CD14-positive monocyte (primary cell): Measurements from ENCODE around the gene HAPLN2. TPM values are rescaled to one million over a fixed set of nuclear protein-coding genes. Genes with fewer than 3 reads are reported as not detected.
A peak's percentile ranks its signal among the peaks of the same experiment; 100 is the strongest.
"Not testable (repeated sequence)": the region's sequence is repeated elsewhere in the genome, so short reads cannot be mapped to it uniquely, and the experiment has no call there.

Source experiments
- DNase-seq, 3 donors: peaks; one replicate each; pipeline ENCODE4 v3.0.0-alpha.2; 2011 to 2022
- H2AFZ ChIP-seq: 2 replicates; pipeline ENCODE4 v1.6.0; 2012; ENCODE audit warnings: mild to moderate bottlenecking, low read depth, low read length, inconsistent platforms; ENCODE audit not compliant: insufficient read depth, poor library complexity, severe bottlenecking
- H3K27ac ChIP-seq, 2 donors: 1 replicate in 1 of 2; 2 replicates in 1 of 2; pipeline ENCODE4 v1.5.1; 2012 to 2013; ENCODE audit warnings: low read length in 2 of 2, control low read depth in 1 of 2, inconsistent platforms in 1 of 2, low read depth in 1 of 2, mild to moderate bottlenecking in 1 of 2
- H3K27me3 ChIP-seq, 2 donors: one replicate each; pipeline versions ENCODE4 v1.6.0 to v1.6.1; 2011 to 2013; ENCODE audit warnings: low read length in 2 of 2; ENCODE audit not compliant: control insufficient read depth in 2 of 2, insufficient read depth in 2 of 2
- H3K36me3 ChIP-seq, 2 donors: replicated peaks in 1 of 2; 1 replicate in 1 of 2; 2 replicates in 1 of 2; pipeline versions ENCODE4 v1.5.1 to v1.6.1; 2012 to 2013; ENCODE audit warnings: low read length in 2 of 2, control low read depth in 1 of 2, inconsistent platforms in 1 of 2, mild to moderate bottlenecking in 1 of 2; ENCODE audit not compliant: insufficient read depth in 2 of 2, control insufficient read depth in 1 of 2
- H3K4me1 ChIP-seq, 2 donors: 1 replicate in 1 of 2; 2 replicates in 1 of 2; pipeline versions ENCODE4 v1.5.1 to v1.6.1; 2012 to 2013; ENCODE audit warnings: low read length in 2 of 2, control low read depth in 1 of 2, inconsistent platforms in 1 of 2, mild to moderate bottlenecking in 1 of 2, moderate library complexity in 1 of 2; ENCODE audit not compliant: insufficient read depth in 2 of 2, control insufficient read depth in 1 of 2
- H3K4me2 ChIP-seq: replicated peaks from 2 replicates; pipeline ENCODE3; 2012; ENCODE audit warnings: low read length, moderate library complexity, mild to moderate bottlenecking; ENCODE audit not compliant: poor library complexity, severe bottlenecking; ENCODE audit errors: extremely low read depth
- H3K4me3 ChIP-seq, 3 experiments: fragments of 200-600 bp in 1 of 3; sonication (generic) in 1 of 3; replicated peaks in 1 of 3; 1 replicate in 2 of 3; 2 replicates in 1 of 3; pipeline ENCODE4 v1.5.1; 2011 to 2013; ENCODE audit warnings: low read length in 3 of 3, mild to moderate bottlenecking in 3 of 3, control low read depth in 2 of 3, low read depth in 2 of 3, inconsistent platforms in 1 of 3, moderate library complexity in 1 of 3
- H3K79me2 ChIP-seq: 2 replicates; pipeline ENCODE4 v1.6.0; 2012; ENCODE audit warnings: mild to moderate bottlenecking, control low read depth, inconsistent platforms, low read length, moderate library complexity; ENCODE audit not compliant: insufficient read depth
- H3K9ac ChIP-seq: 2 replicates; pipeline ENCODE4 v1.6.0; 2017; ENCODE audit warnings: low read length, mild to moderate bottlenecking; ENCODE audit not compliant: insufficient read depth, poor library complexity, severe bottlenecking
- H3K9me3 ChIP-seq, 2 donors: replicated peaks in 1 of 2; 1 replicate in 1 of 2; 2 replicates in 1 of 2; pipeline versions ENCODE4 v1.5.1 to v1.6.1; 2012 to 2013; ENCODE audit warnings: low read length in 2 of 2, control low read depth in 1 of 2; ENCODE audit not compliant: control insufficient read depth in 1 of 2, insufficient read depth in 1 of 2
- H4K20me1 ChIP-seq: 2 replicates; pipeline ENCODE4 v1.6.0; 2012; ENCODE audit warnings: mild to moderate bottlenecking, low read length, control low read depth, moderate library complexity; ENCODE audit not compliant: insufficient read depth
- H3K27ac Mint-ChIP-seq, 7 donors: one replicate each; pipeline ENCODE4 v1.8.0; 2020; ENCODE audit warnings: mild to moderate bottlenecking in 7 of 7, mixed read lengths in 7 of 7, moderate library complexity in 6 of 7, inconsistent platforms in 2 of 7
- H3K27me3 Mint-ChIP-seq, 3 donors: one replicate each; pipeline ENCODE4 v1.8.0; 2021 to 2022; ENCODE audit warnings: low read depth in 3 of 3, mild to moderate bottlenecking in 3 of 3, mixed read lengths in 3 of 3, moderate library complexity in 3 of 3, inconsistent platforms in 1 of 3
- H3K36me3 Mint-ChIP-seq, 2 donors: one replicate each; pipeline ENCODE4 v1.8.0; 2020; ENCODE audit warnings: mixed read lengths in 2 of 2, inconsistent platforms in 1 of 2, mild to moderate bottlenecking in 1 of 2
- H3K4me1 Mint-ChIP-seq: one replicate; pipeline ENCODE4 v1.8.0; 2020; ENCODE audit warnings: mild to moderate bottlenecking, mixed read lengths
- H3K4me3 Mint-ChIP-seq, 2 donors: one replicate each; pipeline ENCODE4 v1.8.0; 2020; ENCODE audit warnings: mild to moderate bottlenecking in 2 of 2, mixed read lengths in 2 of 2, moderate library complexity in 1 of 2
- H3K9me3 Mint-ChIP-seq, 7 donors: one replicate each; pipeline ENCODE4 v1.8.0; 2020 to 2022; ENCODE audit warnings: mixed read lengths in 7 of 7, mild to moderate bottlenecking in 6 of 7, moderate library complexity in 6 of 7, inconsistent platforms in 2 of 7
- WGBS: methylation state at CpG from one replicate; pipeline ENCODE4 v1.1.5; 2013; ENCODE audit warnings: missing lambda C conversion rate; ENCODE audit not compliant: insufficient coverage; 5-methylcytosine and 5-hydroxymethylcytosine counted together
- intact Hi-C, 2 donors: fragments of 100-400 bp; cut with micrococcal nuclease; formaldehyde crosslinking; loops; one replicate each; pipeline versions ENCODE4 v1.15.0 to v1.15.1; 2023
- polyA plus RNA-seq, 3 donors: library from polyadenylated mRNA; depleted of rRNA in 1 of 3; unstranded in 2 of 3; stranded (reverse) in 1 of 3; fragments of 300-500 nt in 2 of 3; fragments of >200 nt in 1 of 3; fragmentation: Illumina TruSeq in 2 of 3; gene quantifications; 1 replicate in 2 of 3; 2 replicates in 1 of 3; pipeline ENCODE4 v1.2.3, GENCODE V29; 2012 to 2021
- TF ChIP-seq, protein P1 (sequence below): fragments of 200-600 bp; IDR thresholded peaks from one replicate; pipeline ENCODE4 v1.8.0; 2022; ENCODE audit warnings: antibody characterized with exemption, mild to moderate bottlenecking

HAPLN2 gene
- polyA plus RNA-seq, 3 donors = not detected

- Mint-ChIP-seq H3K27me3 (peaks cover 1 to 2% (median 2%) of the 10 kb centered on the region in 3 donors), H3K36me3 (peaks cover 13 to 15% of the 10 kb centered on the region in 2 donors), H3K9me3 (no peaks in the 10 kb centered on the region), H3K4me1 (peaks cover 26% of the 10 kb centered on the region), H3K4me3 (peak overlapping the region in 1 of 2 donors; percentile 48), H3K27ac (peak overlapping the region in 1 of 7 donors; percentile 34)
- WGBS = 10% methylated on average over 7 of the region's 10 CpGs
- Histone ChIP-seq H3K4me3 (no peak overlapping the region), H3K4me2 (peak overlapping the region; percentile 35), H4K20me1 (no peaks in the 10 kb centered on the region), H2AFZ (peak overlapping the region; percentile 47), H3K9me3 (no peaks in the 10 kb centered on the region), H3K4me1 (peaks cover 23 to 26% of the 10 kb centered on the region in 2 donors), H3K36me3 (peaks cover 6 to 14% of the 10 kb centered on the region in 2 donors), H3K9ac (no peak overlapping the region), H3K27me3 (no peaks in the 10 kb centered on the region), H3K27ac (no peak overlapping the region), H3K79me2 (peaks cover 22% of the 10 kb centered on the region)
- peak in 1 of 3 donors; percentile 20 for DNase-seq
- TF ChIP-seq, protein P1, sequence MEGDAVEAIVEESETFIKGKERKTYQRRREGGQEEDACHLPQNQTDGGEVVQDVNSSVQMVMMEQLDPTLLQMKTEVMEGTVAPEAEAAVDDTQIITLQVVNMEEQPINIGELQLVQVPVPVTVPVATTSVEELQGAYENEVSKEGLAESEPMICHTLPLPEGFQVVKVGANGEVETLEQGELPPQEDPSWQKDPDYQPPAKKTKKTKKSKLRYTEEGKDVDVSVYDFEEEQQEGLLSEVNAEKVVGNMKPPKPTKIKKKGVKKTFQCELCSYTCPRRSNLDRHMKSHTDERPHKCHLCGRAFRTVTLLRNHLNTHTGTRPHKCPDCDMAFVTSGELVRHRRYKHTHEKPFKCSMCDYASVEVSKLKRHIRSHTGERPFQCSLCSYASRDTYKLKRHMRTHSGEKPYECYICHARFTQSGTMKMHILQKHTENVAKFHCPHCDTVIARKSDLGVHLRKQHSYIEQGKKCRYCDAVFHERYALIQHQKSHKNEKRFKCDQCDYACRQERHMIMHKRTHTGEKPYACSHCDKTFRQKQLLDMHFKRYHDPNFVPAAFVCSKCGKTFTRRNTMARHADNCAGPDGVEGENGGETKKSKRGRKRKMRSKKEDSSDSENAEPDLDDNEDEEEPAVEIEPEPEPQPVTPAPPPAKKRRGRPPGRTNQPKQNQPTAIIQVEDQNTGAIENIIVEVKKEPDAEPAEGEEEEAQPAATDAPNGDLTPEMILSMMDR = peak; percentile 52
- intact Hi-C loops = loop anchor here (10.0 kb wide), 2 partner anchors 148 to 218 kb away; no protein-coding TSS in a partner anchor
Observed at GRCh38 chr1:156602557-156602993, 16.6 kb upstream of the HAPLN2 start.

GRCh38 chr1:156607344-156607743 is 11.9 kb upstream of the HAPLN2 start:
- H3K27me3 Mint-ChIP-seq = peaks cover 15 to 21% (median 18%) of the 10 kb centered on the region in 3 donors
- not testable (repeated sequence) for H3K36me3 ChIP-seq, H3K4me1 Mint-ChIP-seq, H3K4me3 Mint-ChIP-seq, H2AFZ ChIP-seq, DNase-seq, H3K9me3 ChIP-seq, H3K27ac ChIP-seq, H3K4me3 ChIP-seq, H3K79me2 ChIP-seq, H3K4me2 ChIP-seq, H3K36me3 Mint-ChIP-seq, H3K27ac Mint-ChIP-seq, H3K27me3 ChIP-seq, H4K20me1 ChIP-seq, H3K9ac ChIP-seq, H3K4me1 ChIP-seq, H3K9me3 Mint-ChIP-seq
- intact Hi-C loops = loop anchor here (5.0 to 10.0 kb wide), 4 partner anchors 125 to 223 kb away; no protein-coding TSS in a partner anchor
- WGBS = 100% methylated on average over 1 of the region's 4 CpGs
